C4-2B (cell line): ENCODE measurements around the gene DOCK10.

ENCODE experiments used
- CTCF ChIP-seq: fragments of 450-650 bp; conservative IDR thresholded peaks from 2 replicates; pipeline ENCODE4 v1.5.1; 2017; ENCODE audit warnings: mild to moderate bottlenecking
- ZFX ChIP-seq: fragments of 450-650 bp; IDR thresholded peaks from 2 replicates; pipeline ENCODE4 v1.6.1; 2017

- TF ChIP-seq CTCF (no peak), ZFX (no peak)
Observed at GRCh38 chr2:224722250-224722649, 320.0 kb downstream of the DOCK10 start.
